ENCODE results near the gene WT1.

Gene WT1

GRCh38 chr11:32420937-32421901 is 14.1 kb downstream of the WT1 start:
- no peak for DNase-seq

GRCh38 chr11:32420139-32420538 is 15.2 kb downstream of the WT1 start:
- DNase-seq: no peak

GRCh38 chr11:32418836-32419235 is 16.5 kb downstream of the WT1 start:
- DNase-seq: no peak

GRCh38 chr11:32417806-32418205 is 17.5 kb downstream of the WT1 start:
- no peak for DNase-seq

- DNase-seq: no peak
Observed at GRCh38 chr11:32416301-32416700, 19.0 kb downstream of the WT1 start.

- no peak for DNase-seq
Observed at GRCh38 chr11:32414925-32415324, 20.4 kb downstream of the WT1 start.

GRCh38 chr11:32411942-32412615 is 23.3 kb downstream of the WT1 start:
- DNase-seq: no peak

- DNase-seq: no peak
Observed at GRCh38 chr11:32405592-32405991, 29.7 kb downstream of the WT1 start.

- DNase-seq: no peak
Observed at GRCh38 chr11:32402836-32403235, 32.5 kb downstream of the WT1 start.

- no peak for DNase-seq
Observed at GRCh38 chr11:32400670-32401369, 34.5 kb downstream of the WT1 start.

- DNase-seq: no peak
Observed at GRCh38 chr11:32400196-32400595, 35.1 kb downstream of the WT1 start.

GRCh38 chr11:32396991-32397390 is 38.3 kb downstream of the WT1 start:
- DNase-seq: no peak

- no peak for DNase-seq
Observed at GRCh38 chr11:32396331-32396730, 39.0 kb downstream of the WT1 start.

- no peak for DNase-seq
Observed at GRCh38 chr11:32395127-32395526, 40.2 kb downstream of the WT1 start.

GRCh38 chr11:32392840-32393239 is 42.5 kb downstream of the WT1 start:
- DNase-seq: no peak

GRCh38 chr11:32391956-32392553 is 43.3 kb downstream of the WT1 start:
- no peak for DNase-seq

GRCh38 chr11:32391479-32391878 is 43.9 kb downstream of the WT1 start:
- DNase-seq: no peak

GRCh38 chr11:32390712-32391111 is 44.6 kb downstream of the WT1 start:
- no peak for DNase-seq

GRCh38 chr11:32388871-32389770 is 46.2 kb downstream of the WT1 start:
- no peak for DNase-seq

GRCh38 chr11:32388365-32388764 is 47.0 kb downstream of the WT1 start:
- no peak for DNase-seq

GRCh38 chr11:32387411-32387810 is 47.9 kb downstream of the WT1 start:
- no peak for DNase-seq

- no peak for DNase-seq
Observed at GRCh38 chr11:32386770-32387377, 48.5 kb downstream of the WT1 start.
